Cardiac muscle cell (in vitro differentiated cells and primary cell): ENCODE measurements around the gene CTNND2. TPM values are rescaled to one million over a fixed set of nuclear protein-coding genes. Genes with fewer than 3 reads are reported as not detected.

Experiments used
- DNase-seq, 2 donors: peaks; one replicate each; pipeline versions ENCODE4 v3.0.0 to v3.0.0-alpha.2; 2010 to 2017; ENCODE audit warnings: low read depth in 1 of 2, low spot score in 1 of 2
- H3K27ac ChIP-seq: fragments of 200-600 bp; sonication (generic); 2 replicates; pipeline ENCODE4 v1.5.1; 2016
- H3K27me3 ChIP-seq: fragments of 200-600 bp; sonication (generic); 2 replicates; pipeline ENCODE4 v1.6.0; 2016; ENCODE audit warnings: control low read depth
- H3K36me3 ChIP-seq: fragments of 200-600 bp; sonication (generic); 2 replicates; pipeline ENCODE4 v1.5.1; 2016; ENCODE audit warnings: control low read depth
- H3K4me1 ChIP-seq: fragments of 200-600 bp; sonication (generic); 2 replicates; pipeline ENCODE4 v1.8.1; 2017; ENCODE audit warnings: low read depth, mild to moderate bottlenecking, mixed run types
- H3K4me3 ChIP-seq: fragments of 200-600 bp; sonication (generic); 2 replicates; pipeline ENCODE4 v1.5.1; 2016; ENCODE audit warnings: mild to moderate bottlenecking
- H3K9me3 ChIP-seq: fragments of 200-600 bp; sonication (generic); 2 replicates; pipeline ENCODE4 v1.5.1; 2017; ENCODE audit warnings: low read depth, mild to moderate bottlenecking, control low read depth
- polyA plus RNA-seq: library from polyadenylated mRNA; unstranded; fragments of >200 nt; fragmentation: Nextera tagmentation; extraction: Ambion mirVana; gene quantifications from 2 replicates; pipeline ENCODE4 v1.2.1, GENCODE V29; 2016
- total RNA-seq: library from RNA; depleted of rRNA; stranded (reverse); fragments of >200 nt; gene quantifications from 2 replicates; pipeline ENCODE4 v1.2.3, GENCODE V29; 2016
- TF ChIP-seq, protein P1 (sequence below): IDR thresholded peaks from 2 replicates; pipeline ENCODE4 v1.5.1; 2012; ENCODE audit warnings: low read depth, mild to moderate bottlenecking, low read length

CTNND2 gene
- total and polyA plus RNA-seq, 2 experiments from 2014 or later = 11.0 to 12.7 TPM

DNA sequence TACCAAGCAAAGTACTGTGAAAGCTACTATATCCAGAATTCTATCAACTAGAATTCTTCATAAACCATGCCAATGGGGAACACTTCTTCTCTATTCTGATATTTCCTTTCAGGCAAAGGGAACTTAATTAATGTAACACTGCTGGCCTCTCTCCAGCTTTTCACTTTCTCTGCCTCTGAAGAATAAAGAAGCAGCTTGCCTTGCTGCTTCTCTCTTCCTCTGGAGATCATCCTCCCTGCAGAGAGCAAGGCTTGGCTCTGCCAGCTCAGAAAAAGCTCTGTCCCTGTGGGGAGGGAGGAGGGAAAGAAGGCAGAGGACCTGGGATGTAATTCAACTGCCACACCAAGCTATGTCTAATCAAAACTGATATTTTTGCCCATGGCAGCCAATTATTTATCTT, 6.5 kb downstream of the CTNND2 start:
- no peak for DNase-seq
- Histone ChIP-seq H3K9me3 (no peaks in the 10 kb centered on the region), H3K27me3 (peaks cover 18% of the 10 kb centered on the region), H3K4me1 (peaks cover 3% of the 10 kb centered on the region), H3K27ac (no peak overlapping the region), H3K36me3 (no peaks in the 10 kb centered on the region), H3K4me3 (no peak overlapping the region)
- TF ChIP-seq, protein P1, sequence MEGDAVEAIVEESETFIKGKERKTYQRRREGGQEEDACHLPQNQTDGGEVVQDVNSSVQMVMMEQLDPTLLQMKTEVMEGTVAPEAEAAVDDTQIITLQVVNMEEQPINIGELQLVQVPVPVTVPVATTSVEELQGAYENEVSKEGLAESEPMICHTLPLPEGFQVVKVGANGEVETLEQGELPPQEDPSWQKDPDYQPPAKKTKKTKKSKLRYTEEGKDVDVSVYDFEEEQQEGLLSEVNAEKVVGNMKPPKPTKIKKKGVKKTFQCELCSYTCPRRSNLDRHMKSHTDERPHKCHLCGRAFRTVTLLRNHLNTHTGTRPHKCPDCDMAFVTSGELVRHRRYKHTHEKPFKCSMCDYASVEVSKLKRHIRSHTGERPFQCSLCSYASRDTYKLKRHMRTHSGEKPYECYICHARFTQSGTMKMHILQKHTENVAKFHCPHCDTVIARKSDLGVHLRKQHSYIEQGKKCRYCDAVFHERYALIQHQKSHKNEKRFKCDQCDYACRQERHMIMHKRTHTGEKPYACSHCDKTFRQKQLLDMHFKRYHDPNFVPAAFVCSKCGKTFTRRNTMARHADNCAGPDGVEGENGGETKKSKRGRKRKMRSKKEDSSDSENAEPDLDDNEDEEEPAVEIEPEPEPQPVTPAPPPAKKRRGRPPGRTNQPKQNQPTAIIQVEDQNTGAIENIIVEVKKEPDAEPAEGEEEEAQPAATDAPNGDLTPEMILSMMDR = no peak

- no peaks in the 10 kb centered on the region for H3K9me3 ChIP-seq
- no peak overlapping the region for H3K4me3 ChIP-seq
- no peak for DNase-seq
- TF ChIP-seq, protein P1 = no peak
- no peaks in the 10 kb centered on the region for H3K4me1 ChIP-seq
- peaks cover under 1% of the 10 kb centered on the region for H3K27me3 ChIP-seq
- no peak overlapping the region for H3K27ac ChIP-seq
- no peaks in the 10 kb centered on the region for H3K36me3 ChIP-seq
Observed at GRCh38 chr5:11894992-11895391, 9.3 kb downstream of the CTNND2 start.

DNA sequence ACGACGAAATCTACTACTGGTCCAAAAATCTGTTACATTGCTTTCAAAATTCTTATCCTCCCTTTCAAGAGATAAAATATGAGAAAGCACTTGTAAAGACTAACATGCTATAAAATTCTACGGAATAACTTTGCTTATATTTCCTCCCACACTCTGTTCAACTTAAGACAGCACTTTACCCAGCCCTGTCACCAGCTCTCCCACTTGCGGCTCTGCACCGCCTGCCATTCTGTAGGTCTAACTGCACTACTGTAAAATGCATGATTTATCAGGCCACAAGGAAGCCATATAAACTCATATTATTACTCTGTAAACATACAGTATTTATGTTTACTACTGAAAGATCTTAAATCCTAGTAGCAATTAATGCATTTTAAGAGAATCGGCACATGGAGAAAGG, 11.4 kb downstream of the CTNND2 start:
- TF ChIP-seq, protein P1 = no peak
- DNase-seq = no peak
- no peak overlapping the region for H3K4me3 ChIP-seq
- no peaks in the 10 kb centered on the region for H3K4me1 ChIP-seq
- H3K36me3 ChIP-seq = no peaks in the 10 kb centered on the region
- no peak overlapping the region for H3K27ac ChIP-seq
- H3K27me3 ChIP-seq = no peaks in the 10 kb centered on the region
- no peaks in the 10 kb centered on the region for H3K9me3 ChIP-seq

GRCh38 chr5:11890777-11891176, 13.5 kb downstream of the CTNND2 start:
- H3K27me3 ChIP-seq = no peaks in the 10 kb centered on the region
- DNase-seq = no peak

GRCh38 chr5:11888221-11888620, 16.0 kb downstream of the CTNND2 start:
- H3K9me3 ChIP-seq = no peaks in the 10 kb centered on the region

More at GRCh38 chr5:11890777-11891176, 13.5 kb downstream of the CTNND2 start:
- Histone ChIP-seq H3K9me3 (no peaks in the 10 kb centered on the region), H3K4me3 (no peak overlapping the region), H3K36me3 (no peaks in the 10 kb centered on the region), H3K4me1 (no peaks in the 10 kb centered on the region), H3K27ac (no peak overlapping the region)
- TF ChIP-seq, protein P1 = no peak

More at GRCh38 chr5:11888221-11888620, 16.0 kb downstream of the CTNND2 start:
- TF ChIP-seq, protein P1 = no peak
- no peak for DNase-seq
- Histone ChIP-seq H3K4me1 (no peaks in the 10 kb centered on the region), H3K27ac (no peak overlapping the region), H3K27me3 (no peaks in the 10 kb centered on the region), H3K36me3 (no peaks in the 10 kb centered on the region), H3K4me3 (no peak overlapping the region)
